Astrocyte (in vitro differentiated cells and primary cell): ENCODE measurements around the gene UBE2E2.

Experiments
- CTCF ChIP-seq: IDR thresholded peaks from 2 replicates; pipeline ENCODE4 v1.5.1; 2011; ENCODE audit warnings: low read depth, mild to moderate bottlenecking, inconsistent platforms, low read length, moderate library complexity; ENCODE audit not compliant: insufficient read depth
- EZH2 ChIP-seq: IDR thresholded peaks from 2 replicates; pipeline ENCODE4 v1.6.1; 2012; ENCODE audit warnings: mild to moderate bottlenecking, low read length, inconsistent platforms; ENCODE audit not compliant: insufficient read depth

GRCh38 chr3:23221136-23221535 lies 18.0 kb downstream of the UBE2E2 start:
- no peak for TF ChIP-seq CTCF
- TF ChIP-seq EZH2 = no peak
